Kidney (tissue), 14 donors: ENCODE data around the gene METTL9. TPM values are rescaled to one million over a fixed set of nuclear protein-coding genes. Genes with fewer than 3 reads are reported as not detected.

ENCODE experiments used
- DNase-seq, 5 donors: peaks; one replicate each; pipeline ENCODE4 v3.0.0-alpha.2; 2013 to 2020
- FAIRE-seq: peaks from 2 replicates; lab custom pipeline; 2012; peaks lifted over from hg19 to GRCh38; lab: Jason Lieb, UNC
- H3K27ac ChIP-seq, 2 donors: one replicate each; pipeline ENCODE4 v1.7.0; 2013; ENCODE audit warnings: low read depth in 2 of 2, low read length in 2 of 2, inconsistent platforms in 1 of 2
- H3K27me3 ChIP-seq: one replicate; pipeline ENCODE4 v1.7.1; 2013; ENCODE audit warnings: low read length, inconsistent platforms; ENCODE audit not compliant: control insufficient read depth, insufficient read depth
- H3K36me3 ChIP-seq, 3 donors: one replicate each; pipeline versions ENCODE4 v1.7.0 to v1.7.1; 2013; ENCODE audit warnings: low read length in 3 of 3, control low read depth in 1 of 3, inconsistent platforms in 1 of 3; ENCODE audit not compliant: insufficient read depth in 3 of 3, control insufficient read depth in 2 of 3
- H3K4me1 ChIP-seq, 3 donors: one replicate each; pipeline versions ENCODE4 v1.7.0 to v1.7.1; 2013; ENCODE audit warnings: low read length in 3 of 3, inconsistent platforms in 1 of 3, low read depth in 1 of 3; ENCODE audit not compliant: control insufficient read depth in 2 of 3, insufficient read depth in 2 of 3
- H3K4me3 ChIP-seq, 3 donors: one replicate each; pipeline versions ENCODE4 v1.7.0 to v1.8.1; 2013; ENCODE audit warnings: low read length in 3 of 3, control low read depth in 1 of 3, inconsistent platforms in 1 of 3
- H3K9ac ChIP-seq, 3 donors: one replicate each; pipeline versions ENCODE4 v1.7.0 to v1.7.1; 2013; ENCODE audit warnings: low read length in 3 of 3, control low read depth in 1 of 3, inconsistent platforms in 1 of 3
- H3K9me3 ChIP-seq, 3 donors: one replicate each; pipeline versions ENCODE4 v1.7.0 to v1.7.1; 2013; ENCODE audit warnings: low read length in 3 of 3, control low read depth in 1 of 3, inconsistent platforms in 1 of 3; ENCODE audit not compliant: control insufficient read depth in 2 of 3, insufficient read depth in 1 of 3
- intact Hi-C: fragments of 100-400 bp; cut with DNase I; formaldehyde crosslinking; loops from one replicate; pipeline ENCODE4 v1.11.1; 2022
- polyA plus RNA-seq: library from polyadenylated mRNA; stranded (reverse); fragments of 350-450 nt; fragmentation: Illumina TruSeq; extraction: RNeasy Lipid Tissue Mini Kit (QIAGEN cat#74804); gene quantifications from one replicate; pipeline ENCODE4 v1.2.3, GENCODE V29; 2014; ENCODE audit warnings: low read depth, low replicate concordance; ENCODE audit not compliant: insufficient read depth
- total RNA-seq: library from RNA; stranded (reverse); fragmentation: NEBNext Ultra II Directional; extraction: Animal tissue kit (Norgen Biotek cat#: 25700); gene quantifications from one replicate; pipeline ENCODE4 v1.2.1, GENCODE V29; 2021
- TF ChIP-seq, protein P1 (sequence below): IDR thresholded peaks from 3 replicates; pipeline ENCODE4 v1.5.1; 2012; ENCODE audit warnings: mild to moderate bottlenecking, moderate library complexity, borderline replicate concordance; ENCODE audit not compliant: insufficient read depth; ENCODE audit errors: extremely low read depth
- donor health status: control.
- donor health status: control.
- donor health status: control.
- donor health status: control.
- donor health status: control.
- donor health status: DM: yes; HTN: yes; CAD: no.
- donor health status: Normal renal cell carcinoma (clear cell type).

Gene METTL9
- total and polyA plus RNA-seq, 2 donors from 2014 or later, result 129 to 193 TPM

- Histone ChIP-seq H3K4me1 (peaks cover 0 to 3% (median 0%) of the 10 kb centered on the region in 3 donors), H3K9me3 (no peaks in the 10 kb centered on the region), H3K36me3 (peaks cover 0 to 9% (median 0%) of the 10 kb centered on the region in 3 donors), H3K4me3 (no peak overlapping the region), H3K27me3 (no peaks in the 10 kb centered on the region), H3K9ac (no peak overlapping the region), H3K27ac (no peak overlapping the region)
- DNase-seq (no peak), FAIRE-seq (no peak)
- TF ChIP-seq, protein P1, sequence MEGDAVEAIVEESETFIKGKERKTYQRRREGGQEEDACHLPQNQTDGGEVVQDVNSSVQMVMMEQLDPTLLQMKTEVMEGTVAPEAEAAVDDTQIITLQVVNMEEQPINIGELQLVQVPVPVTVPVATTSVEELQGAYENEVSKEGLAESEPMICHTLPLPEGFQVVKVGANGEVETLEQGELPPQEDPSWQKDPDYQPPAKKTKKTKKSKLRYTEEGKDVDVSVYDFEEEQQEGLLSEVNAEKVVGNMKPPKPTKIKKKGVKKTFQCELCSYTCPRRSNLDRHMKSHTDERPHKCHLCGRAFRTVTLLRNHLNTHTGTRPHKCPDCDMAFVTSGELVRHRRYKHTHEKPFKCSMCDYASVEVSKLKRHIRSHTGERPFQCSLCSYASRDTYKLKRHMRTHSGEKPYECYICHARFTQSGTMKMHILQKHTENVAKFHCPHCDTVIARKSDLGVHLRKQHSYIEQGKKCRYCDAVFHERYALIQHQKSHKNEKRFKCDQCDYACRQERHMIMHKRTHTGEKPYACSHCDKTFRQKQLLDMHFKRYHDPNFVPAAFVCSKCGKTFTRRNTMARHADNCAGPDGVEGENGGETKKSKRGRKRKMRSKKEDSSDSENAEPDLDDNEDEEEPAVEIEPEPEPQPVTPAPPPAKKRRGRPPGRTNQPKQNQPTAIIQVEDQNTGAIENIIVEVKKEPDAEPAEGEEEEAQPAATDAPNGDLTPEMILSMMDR, result no peak
- intact Hi-C loops, result no loop called here
These were observed 55.5 kb downstream of the METTL9 start for GRCh38 chr16:21654881-21655280.

DNA sequence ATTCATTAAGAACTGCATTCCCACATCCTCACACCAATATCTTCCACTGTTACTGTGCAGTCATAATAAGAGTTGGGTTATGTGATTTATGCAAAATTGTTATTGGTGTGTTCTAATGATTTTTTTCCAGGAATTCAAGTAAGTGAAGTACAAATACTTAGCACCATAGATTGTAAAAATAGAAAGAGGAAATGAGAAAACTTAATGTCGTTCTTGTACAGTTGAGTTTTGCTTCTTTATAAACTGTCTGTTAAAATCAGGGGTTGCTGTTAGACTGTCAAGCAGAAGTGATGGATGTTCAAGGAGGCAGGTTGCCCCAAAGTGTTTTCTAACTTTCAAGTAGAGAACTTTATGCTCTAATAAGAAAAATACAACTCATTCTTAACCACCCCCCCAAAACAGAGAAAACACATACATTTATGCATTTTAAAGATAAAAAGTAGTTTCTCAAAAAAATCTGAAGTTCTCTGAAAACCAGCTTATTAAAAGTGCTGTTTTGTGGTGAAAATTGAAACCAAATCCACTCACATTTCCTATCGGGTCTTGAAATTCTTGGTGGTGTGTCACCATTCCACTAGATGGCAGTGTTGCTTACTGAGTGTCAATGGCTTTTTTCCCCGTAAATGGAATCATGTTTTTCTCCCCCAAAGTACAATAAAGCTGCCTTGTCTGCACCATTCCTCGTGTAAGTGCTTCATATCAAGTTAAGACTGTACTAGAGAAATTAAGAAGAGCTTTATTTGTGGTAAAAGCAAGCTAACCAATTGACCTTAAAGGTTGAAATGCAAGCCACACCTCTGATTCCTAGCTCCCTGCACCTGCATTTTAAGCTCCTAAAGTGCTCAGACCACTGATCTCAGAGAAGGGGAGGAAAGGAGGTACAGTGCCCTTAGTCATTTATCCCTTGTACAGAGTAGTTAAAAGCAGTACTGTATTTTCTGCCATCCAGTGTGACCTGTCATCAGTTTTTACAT, 57.7 kb downstream of the METTL9 start:
- Histone ChIP-seq H3K9ac (no peak overlapping the region), H3K36me3 (peaks cover 0 to 9% (median 0%) of the 10 kb centered on the region in 3 donors), H3K4me3 (no peak overlapping the region), H3K27ac (no peak overlapping the region), H3K4me1 (peaks cover 0 to 3% (median 0%) of the 10 kb centered on the region in 3 donors), H3K27me3 (no peaks in the 10 kb centered on the region), H3K9me3 (no peaks in the 10 kb centered on the region)
- DNase-seq, result peak in 2 of 5 donors; percentile 63 to 74
- intact Hi-C loops, result no loop called here
- peak; percentile 23 for FAIRE-seq
- TF ChIP-seq, protein P1, result peak; percentile 71

DNA sequence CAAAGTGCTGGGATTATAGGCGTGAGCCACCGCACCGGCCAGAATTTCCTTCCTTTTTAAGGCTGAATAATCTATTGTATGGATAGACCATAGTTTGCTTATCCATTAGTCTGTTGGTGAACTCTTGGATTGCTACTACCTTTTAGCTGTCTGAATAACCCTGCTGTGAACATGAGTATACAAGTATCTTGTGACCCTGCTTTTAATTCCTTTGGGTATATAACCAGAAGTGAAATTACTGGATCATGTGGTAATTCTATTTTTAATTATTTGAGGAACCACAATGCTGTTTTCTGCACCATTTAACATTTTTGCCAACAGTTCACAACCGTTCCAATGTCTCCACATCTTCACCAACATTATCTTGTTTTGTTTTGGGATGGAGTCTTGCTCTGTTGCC, 59.7 kb downstream of the METTL9 start:
- no peak for FAIRE-seq
- intact Hi-C loops, result no loop called here
- TF ChIP-seq, protein P1, result no peak
- Histone ChIP-seq H3K4me1 (no peaks in the 10 kb centered on the region), H3K27ac (no peak overlapping the region), H3K27me3 (no peaks in the 10 kb centered on the region), H3K9ac (no peak overlapping the region), H3K9me3 (no peaks in the 10 kb centered on the region), H3K4me3 (no peak overlapping the region), H3K36me3 (peaks cover 0 to 9% (median 0%) of the 10 kb centered on the region in 3 donors)
- no peak for DNase-seq
